A549 (cell line): ENCODE data around the gene DHRS7C. TPM values are rescaled to one million over a fixed set of nuclear protein-coding genes. Genes with fewer than 3 reads are reported as not detected.

Experiments
- ATAC-seq, 2 experiments: fragments of 200-7000 bp in 1 of 2; fragments of >200 bp in 1 of 2; cut with Nextera tagmentation in 1 of 2; cut with Tn5 transposase in 1 of 2; 3 replicates each; pipeline versions ENCODE4 v1.8.0 to v1.9.1; 2018 to 2020; ENCODE audit warnings: mild to moderate bottlenecking in 1 of 2, moderate library complexity in 1 of 2
- CTCF ChIA-PET: fragments of 300-600 bp; sonication (Branson Sonifier 250); formaldehyde crosslinking; extraction: SDS; loops from one replicate; lab custom pipeline; 2021; ENCODE audit warnings: antibody characterized with exemption, inconsistent platforms; lab: Yijun Ruan, JAX
- POLR2A ChIA-PET: fragments of 350-600 bp; formaldehyde crosslinking; extraction: SDS; loops from one replicate; lab custom pipeline; 2021; ENCODE audit warnings: antibody characterized with exemption, inconsistent platforms; lab: Yijun Ruan, JAX
- DNase-seq, 2 experiments: peaks; one replicate each; pipeline versions ENCODE4 v3.0.0 to v3.0.0-alpha.2; 2011 to 2016; ENCODE audit warnings: low read depth in 1 of 2, low spot score in 1 of 2
- FAIRE-seq: peaks from 2 replicates; lab custom pipeline; 2011; peaks lifted over from hg19 to GRCh38; lab: Jason Lieb, UNC
- H3K27ac ChIP-seq, 2 experiments: fragments of >200 bp; sonication (Bioruptor Twin); formaldehyde crosslinking; 3 replicates each; pipeline ENCODE4 v1.5.1; 2016 to 2017
- H3K4me1 ChIP-seq: fragments of >200 bp; sonication (Bioruptor Twin); formaldehyde crosslinking; 3 replicates; pipeline ENCODE4 v1.6.1; 2016
- H3K4me2 ChIP-seq: fragments of >200 bp; sonication (Bioruptor Twin); formaldehyde crosslinking; 3 replicates; pipeline ENCODE4 v1.6.1; 2016
- H3K4me3 ChIP-seq: fragments of >200 bp; sonication (Bioruptor Twin); formaldehyde crosslinking; 3 replicates; pipeline ENCODE4 v1.5.1; 2016
- H3K9me3 ChIP-seq: fragments of >200 bp; sonication (Bioruptor Twin); formaldehyde crosslinking; 3 replicates; pipeline ENCODE4 v1.6.1; 2016
- CBX2 ChIP-seq: fragments of 200-600 bp; sonication (generic); IDR thresholded peaks from 2 replicates; pipeline ENCODE4 v1.6.1; 2016; ENCODE audit warnings: low read depth, mild to moderate bottlenecking, borderline replicate concordance
- CHD2 ChIP-seq: fragments of 150-350 bp; IDR thresholded peaks from 2 replicates; pipeline ENCODE4 v1.6.1; 2014; ENCODE audit warnings: low read length; ENCODE audit not compliant: partially characterized antibody
- EHF ChIP-seq: fragments of 250-450 bp; sonication (Bioruptor Pico); IDR thresholded peaks from 2 replicates; pipeline ENCODE4 v1.5.0; 2020; ENCODE audit warnings: mild to moderate bottlenecking
- EHMT2 ChIP-seq: fragments of 200-600 bp; sonication (generic); IDR thresholded peaks from 2 replicates; pipeline ENCODE4 v1.6.1; 2016; ENCODE audit warnings: antibody characterized with exemption, low read depth, mild to moderate bottlenecking, moderate library complexity
- EP300 ChIP-seq, 2 experiments: fragments of >200 bp; sonication (Bioruptor Twin); formaldehyde crosslinking; IDR thresholded peaks; 2 replicates in 1 of 2; 3 replicates in 1 of 2; pipeline ENCODE4 v1.6.1; 2016 to 2017
- FOXS1 ChIP-seq: fragments of 250-450 bp; sonication (Bioruptor Pico); IDR thresholded peaks from 2 replicates; pipeline ENCODE4 v1.5.0; 2020; ENCODE audit warnings: mild to moderate bottlenecking, moderate library complexity
- HOXA7 ChIP-seq: fragments of 250-450 bp; sonication (Bioruptor Pico); IDR thresholded peaks from 2 replicates; pipeline ENCODE4 v1.5.0; 2020; ENCODE audit warnings: mild to moderate bottlenecking, moderate library complexity
- KDM1A ChIP-seq: fragments of 200-600 bp; sonication (generic); IDR thresholded peaks from 2 replicates; pipeline ENCODE4 v1.6.1; 2016; ENCODE audit warnings: low read depth, mild to moderate bottlenecking
- MYC ChIP-seq: IDR thresholded peaks from 2 replicates; pipeline ENCODE4 v1.6.1; 2012; ENCODE audit warnings: mild to moderate bottlenecking, inconsistent platforms, low read length, improper control_type of control experiment, borderline replicate concordance
- NFE2L2 ChIP-seq: fragments of 150-350 bp; conservative IDR thresholded peaks from 2 replicates; pipeline ENCODE4 v1.6.1; 2014; ENCODE audit warnings: low read length
- NR3C1 ChIP-seq: fragments of >200 bp; sonication (Bioruptor Twin); formaldehyde crosslinking; IDR thresholded peaks from 3 replicates; pipeline ENCODE4 v1.6.1; 2017
- PHF8 ChIP-seq: fragments of 200-600 bp; sonication (generic); IDR thresholded peaks from 2 replicates; pipeline ENCODE4 v1.6.1; 2016; ENCODE audit warnings: low read depth, mild to moderate bottlenecking, antibody characterized with exemption, moderate library complexity, borderline replicate concordance
- POLR2AphosphoS2 ChIP-seq: conservative IDR thresholded peaks from 2 replicates; pipeline ENCODE4 v1.6.1; 2012; ENCODE audit warnings: low read length, improper control_type of control experiment, inconsistent platforms
- RAD21 ChIP-seq, 2 experiments: fragments of >200 bp in 1 of 2; sonication (Bioruptor Twin) in 1 of 2; formaldehyde crosslinking in 1 of 2; IDR thresholded peaks in 1 of 2; conservative IDR thresholded peaks in 1 of 2; 2 replicates in 1 of 2; 3 replicates in 1 of 2; pipeline ENCODE4 v1.6.1; 2012 to 2018; ENCODE audit warnings: inconsistent platforms in 1 of 2
- RARB ChIP-seq: fragments of 250-450 bp; sonication (Bioruptor Pico); IDR thresholded peaks from 2 replicates; pipeline ENCODE4 v1.8.0; 2021; ENCODE audit warnings: mild to moderate bottlenecking, moderate library complexity
- RFX5 ChIP-seq: fragments of 450-650 bp; IDR thresholded peaks from 2 replicates; pipeline ENCODE4 v1.7.1; 2014; ENCODE audit warnings: antibody characterized with exemption, mild to moderate bottlenecking, moderate library complexity
- RNF2 ChIP-seq: fragments of 200-600 bp; sonication (generic); IDR thresholded peaks from 2 replicates; pipeline ENCODE4 v1.6.1; 2016; ENCODE audit warnings: low read depth, mild to moderate bottlenecking, antibody characterized with exemption, moderate library complexity, borderline replicate concordance
- SREBF2 ChIP-seq: fragments of 450-650 bp; IDR thresholded peaks from 2 replicates; pipeline ENCODE4 v1.6.1; 2014; ENCODE audit warnings: mild to moderate bottlenecking, moderate library complexity
- ZNF302 ChIP-seq: fragments of 250-450 bp; sonication (Bioruptor Pico); IDR thresholded peaks from 2 replicates; pipeline ENCODE4 v1.9.0; 2021; ENCODE audit warnings: inconsistent platforms, mild to moderate bottlenecking, moderate library complexity
- ZSCAN20 ChIP-seq: fragments of 250-450 bp; sonication (Bioruptor Pico); IDR thresholded peaks from 2 replicates; pipeline ENCODE4 v1.8.0; 2022; ENCODE audit warnings: mild to moderate bottlenecking, moderate library complexity
- WGBS: methylation state at CpG from one replicate; pipeline ENCODE4 v1.1.6; 2017; ENCODE audit errors: missing lambda C conversion rate; 5-methylcytosine and 5-hydroxymethylcytosine counted together
- polyA plus RNA-seq, 4 experiments: library from polyadenylated mRNA; depleted of rRNA in 3 of 4; stranded (reverse); fragments of >200 nt; fragmentation: RNase III in 1 of 4; extraction: RNeasy Plus Mini Kit Qiagen cat#74134 plus additional on column Dnase treatment in 1 of 4; gene quantifications; 2 replicates in 3 of 4; 3 replicates in 1 of 4; pipeline ENCODE4 v1.2.3, GENCODE V29; 2011 to 2017
- TF ChIP-seq, protein P1 (sequence below): fragments of 250-450 bp; sonication (Bioruptor Pico); IDR thresholded peaks from 2 replicates; pipeline ENCODE4 v1.5.0; 2021; ENCODE audit warnings: mild to moderate bottlenecking, moderate library complexity, borderline replicate concordance
- TF ChIP-seq, protein P2 (sequence below): fragments of >200 bp; sonication (Bioruptor Twin); formaldehyde crosslinking; IDR thresholded peaks from 3 replicates; pipeline ENCODE4 v1.6.1; 2016
- TF ChIP-seq, protein P3 (sequence below): IDR thresholded peaks from 2 replicates; pipeline ENCODE4 v1.6.1; 2012
- TF ChIP-seq, protein P4 (sequence below): fragments of 150-350 bp; IDR thresholded peaks from 2 replicates; pipeline ENCODE4 v1.6.1; 2014; ENCODE audit warnings: low read depth, mild to moderate bottlenecking, low read length
- TF ChIP-seq, protein P5 (sequence below): IDR thresholded peaks from 2 replicates; pipeline ENCODE4 v1.6.1; 2012; ENCODE audit warnings: low read depth, borderline replicate concordance

DHRS7C gene
- polyA plus RNA-seq, 2 of the 4 experiments (the other 2 are of a cell fraction): not detected

DNA sequence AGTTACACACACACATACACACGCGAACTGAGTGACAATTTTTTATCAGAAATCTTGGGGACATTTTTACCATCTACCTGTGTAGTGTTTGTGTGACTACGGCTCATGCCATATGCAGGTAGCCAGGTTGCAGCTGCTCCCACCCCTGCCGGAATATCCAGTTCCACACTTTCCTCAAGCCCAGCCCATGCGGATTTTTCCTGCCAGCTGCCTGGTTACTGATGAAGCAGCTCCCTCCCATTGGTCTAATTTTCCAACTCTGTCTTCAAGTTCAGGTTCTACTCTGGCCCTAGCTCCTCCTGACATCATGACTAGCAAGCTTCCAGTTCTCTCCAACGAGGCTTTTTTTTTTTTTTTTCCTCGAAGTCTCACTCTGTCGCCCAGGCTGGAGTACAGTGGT, 25.7 kb upstream of the DHRS7C start:
- CTCF ChIA-PET: interaction anchor here (0.6 to 1.8 kb wide), 6 partner anchors 9 to 108 kb away, joined by 3 to 8 read pairs (median 4); no protein-coding TSS in a partner anchor

DNA sequence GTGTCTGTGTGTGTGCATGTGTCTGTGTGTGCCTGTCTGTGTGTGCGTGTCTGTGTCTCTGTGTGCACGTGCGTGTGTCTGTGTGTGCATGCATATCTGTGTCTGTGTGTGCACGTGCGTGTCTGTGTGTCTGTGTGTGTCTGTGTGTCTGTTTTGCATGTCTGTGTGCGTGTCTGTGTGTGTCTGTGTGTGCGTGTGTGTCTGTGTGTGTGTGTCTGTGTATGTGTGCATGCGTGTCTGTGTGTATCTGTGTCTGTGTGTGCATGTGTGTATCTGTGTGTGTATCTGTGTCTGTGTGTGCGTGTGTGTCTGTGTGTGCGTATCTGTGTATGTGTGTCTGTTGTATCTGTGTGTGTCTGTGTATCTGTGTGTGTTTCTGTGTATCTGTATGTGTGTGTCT, 25.1 kb upstream of the DHRS7C start:
- no peaks in the 10 kb centered on the region for H3K9me3 ChIP-seq
- WGBS: 93% methylated on average over 10 of the region's 10 CpGs
- DNase-seq (no peak), ATAC-seq (no peak), FAIRE-seq (peak; percentile 7)
- peaks cover 28% of the 10 kb centered on the region for H3K4me1 ChIP-seq
- ChIA-PET POLR2A (no interaction called here), CTCF (interaction anchor here (1.0 kb wide), 1 partner anchor 8 kb away, joined by 3 read pairs; no protein-coding TSS in a partner anchor)
- peak overlapping the region in 1 of 2 experiments; percentile 84; a peak in 2 of 6 replicates for H3K27ac ChIP-seq
- H3K4me3 ChIP-seq: no peak overlapping the region
- TF ChIP-seq CHD2 (no peak), EP300 (IDR thresholded peaks at IDR 0.05) (no peak), HOXA7 (no peak), NR3C1 (no peak), EHF (CRISPR knock-in tag) (no peak), SREBF2 (no peak), MYC (no peak), EHMT2 (no peak), RARB (no peak), PHF8 (no peak), RAD21 (conservative IDR thresholded peaks at IDR 0.05 in 1 of 2, IDR thresholded peaks at IDR 0.05 in 1 of 2) (no peak)
- TF ChIP-seq, protein P1, sequence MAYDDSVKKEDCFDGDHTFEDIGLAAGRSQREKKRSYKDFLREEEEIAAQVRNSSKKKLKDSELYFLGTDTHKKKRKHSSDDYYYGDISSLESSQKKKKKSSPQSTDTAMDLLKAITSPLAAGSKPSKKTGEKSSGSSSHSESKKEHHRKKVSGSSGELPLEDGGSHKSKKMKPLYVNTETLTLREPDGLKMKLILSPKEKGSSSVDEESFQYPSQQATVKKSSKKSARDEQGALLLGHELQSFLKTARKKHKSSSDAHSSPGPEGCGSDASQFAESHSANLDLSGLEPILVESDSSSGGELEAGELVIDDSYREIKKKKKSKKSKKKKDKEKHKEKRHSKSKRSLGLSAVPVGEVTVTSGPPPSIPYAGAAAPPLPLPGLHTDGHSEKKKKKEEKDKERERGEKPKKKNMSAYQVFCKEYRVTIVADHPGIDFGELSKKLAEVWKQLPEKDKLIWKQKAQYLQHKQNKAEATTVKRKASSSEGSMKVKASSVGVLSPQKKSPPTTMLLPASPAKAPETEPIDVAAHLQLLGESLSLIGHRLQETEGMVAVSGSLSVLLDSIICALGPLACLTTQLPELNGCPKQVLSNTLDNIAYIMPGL (CRISPR knock-in tag): no peak
- TF ChIP-seq, protein P2, sequence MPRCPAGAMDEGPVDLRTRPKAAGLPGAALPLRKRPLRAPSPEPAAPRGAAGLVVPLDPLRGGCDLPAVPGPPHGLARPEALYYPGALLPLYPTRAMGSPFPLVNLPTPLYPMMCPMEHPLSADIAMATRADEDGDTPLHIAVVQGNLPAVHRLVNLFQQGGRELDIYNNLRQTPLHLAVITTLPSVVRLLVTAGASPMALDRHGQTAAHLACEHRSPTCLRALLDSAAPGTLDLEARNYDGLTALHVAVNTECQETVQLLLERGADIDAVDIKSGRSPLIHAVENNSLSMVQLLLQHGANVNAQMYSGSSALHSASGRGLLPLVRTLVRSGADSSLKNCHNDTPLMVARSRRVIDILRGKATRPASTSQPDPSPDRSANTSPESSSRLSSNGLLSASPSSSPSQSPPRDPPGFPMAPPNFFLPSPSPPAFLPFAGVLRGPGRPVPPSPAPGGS: no peak
- TF ChIP-seq, protein P3, sequence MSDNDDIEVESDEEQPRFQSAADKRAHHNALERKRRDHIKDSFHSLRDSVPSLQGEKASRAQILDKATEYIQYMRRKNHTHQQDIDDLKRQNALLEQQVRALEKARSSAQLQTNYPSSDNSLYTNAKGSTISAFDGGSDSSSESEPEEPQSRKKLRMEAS: no peak
- H3K4me2 ChIP-seq: no peak overlapping the region

More for the DNA sequence above, 25.7 kb upstream of the DHRS7C start:
- no peak overlapping the region for H3K4me3 ChIP-seq
- POLR2A ChIA-PET: interaction anchor here (0.6 to 0.7 kb wide), 2 partner anchors 18 to 406 kb away, joined by 3 to 5 read pairs; no protein-coding TSS in a partner anchor
- H3K27ac ChIP-seq: peak overlapping the region in 1 of 2 experiments; percentile 84; a peak in 4 of 6 replicates
- no peak overlapping the region for H3K4me2 ChIP-seq
- no peaks in the 10 kb centered on the region for H3K9me3 ChIP-seq
- FAIRE-seq (no peak), DNase-seq (peak in 1 of 2 experiments; percentile 76), ATAC-seq (peak; percentile 56 to 87; a peak in 4 of 6 replicates)
- peaks cover 28% of the 10 kb centered on the region for H3K4me1 ChIP-seq
- WGBS: 73% methylated on average over 8 of the region's 8 CpGs
- TF ChIP-seq CHD2 (no peak), RFX5 (peak; percentile 98)

DNA sequence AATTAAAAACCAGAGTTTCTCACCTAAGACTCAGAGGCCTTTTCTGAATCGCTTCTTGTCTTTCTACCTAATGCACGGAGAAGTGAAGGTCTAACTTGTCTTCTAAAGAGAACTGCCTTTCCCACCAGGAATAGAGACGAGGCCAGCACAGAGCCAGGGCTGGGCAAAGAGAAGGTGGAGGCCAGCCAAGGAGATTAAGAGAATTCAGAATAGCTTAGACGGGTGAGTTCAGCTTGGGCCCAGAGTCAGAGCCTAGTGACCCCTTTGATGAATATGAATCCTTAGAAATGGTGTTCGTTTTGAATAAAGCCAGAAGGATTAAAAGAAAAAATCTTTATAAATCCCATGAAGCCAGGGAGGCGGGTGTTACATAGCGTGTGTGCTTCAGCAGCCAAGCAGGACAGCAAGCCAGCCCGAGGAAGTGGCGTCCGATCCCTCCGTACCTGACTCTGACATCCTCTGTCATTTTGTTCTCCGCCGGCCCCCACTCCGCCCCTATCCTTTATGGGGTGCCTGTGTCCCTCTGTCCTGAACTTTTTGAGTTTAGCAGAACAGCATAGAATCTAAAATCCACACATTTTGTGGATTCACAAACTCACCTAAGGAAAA, 23.0 kb upstream of the DHRS7C start:
- H3K27ac ChIP-seq: peak overlapping the region in 1 of 2 experiments; percentile 20; a peak in 2 of 6 replicates
- peaks cover 13% of the 10 kb centered on the region for H3K4me1 ChIP-seq
- no peak overlapping the region for H3K4me3 ChIP-seq
- ChIA-PET CTCF (no interaction called here), POLR2A (no interaction called here)
- ATAC-seq (no peak), FAIRE-seq (no peak), DNase-seq (no peak)
- H3K9me3 ChIP-seq: no peaks in the 10 kb centered on the region
- TF ChIP-seq, protein P4, sequence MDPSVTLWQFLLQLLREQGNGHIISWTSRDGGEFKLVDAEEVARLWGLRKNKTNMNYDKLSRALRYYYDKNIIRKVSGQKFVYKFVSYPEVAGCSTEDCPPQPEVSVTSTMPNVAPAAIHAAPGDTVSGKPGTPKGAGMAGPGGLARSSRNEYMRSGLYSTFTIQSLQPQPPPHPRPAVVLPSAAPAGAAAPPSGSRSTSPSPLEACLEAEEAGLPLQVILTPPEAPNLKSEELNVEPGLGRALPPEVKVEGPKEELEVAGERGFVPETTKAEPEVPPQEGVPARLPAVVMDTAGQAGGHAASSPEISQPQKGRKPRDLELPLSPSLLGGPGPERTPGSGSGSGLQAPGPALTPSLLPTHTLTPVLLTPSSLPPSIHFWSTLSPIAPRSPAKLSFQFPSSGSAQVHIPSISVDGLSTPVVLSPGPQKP: no peak
- TF ChIP-seq, protein P3: no peak
- TF ChIP-seq CHD2 (no peak), RNF2 (no peak), RAD21 (conservative IDR thresholded peaks at IDR 0.05 in 1 of 2, IDR thresholded peaks at IDR 0.05 in 1 of 2) (no peak), ZSCAN20 (CRISPR knock-in tag) (no peak), CBX2 (no peak), POLR2AphosphoS2 (no peak), MYC (no peak), HOXA7 (no peak), NFE2L2 (no peak), ZNF302 (CRISPR knock-in tag) (no peak), NR3C1 (no peak), KDM1A (no peak), FOXS1 (CRISPR knock-in tag) (no peak), RARB (no peak)
- TF ChIP-seq, protein P5, sequence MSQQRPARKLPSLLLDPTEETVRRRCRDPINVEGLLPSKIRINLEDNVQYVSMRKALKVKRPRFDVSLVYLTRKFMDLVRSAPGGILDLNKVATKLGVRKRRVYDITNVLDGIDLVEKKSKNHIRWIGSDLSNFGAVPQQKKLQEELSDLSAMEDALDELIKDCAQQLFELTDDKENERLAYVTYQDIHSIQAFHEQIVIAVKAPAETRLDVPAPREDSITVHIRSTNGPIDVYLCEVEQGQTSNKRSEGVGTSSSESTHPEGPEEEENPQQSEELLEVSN: no peak
- TF ChIP-seq, all 56 proteins: peak for 0
- WGBS: 84% methylated on average over 14 of the region's 14 CpGs
- no peak overlapping the region for H3K4me2 ChIP-seq
